Cardiac muscle cell (in vitro differentiated cells and primary cell): ENCODE measurements around the gene S100PBP. TPM values are rescaled to one million over a fixed set of nuclear protein-coding genes. Genes with fewer than 3 reads are reported as not detected.

Experiments
- DNase-seq, 2 donors: peaks; one replicate each; pipeline versions ENCODE4 v3.0.0 to v3.0.0-alpha.2; 2010 to 2017; ENCODE audit warnings: low read depth in 1 of 2, low spot score in 1 of 2
- H3K27ac ChIP-seq: fragments of 200-600 bp; sonication (generic); 2 replicates; pipeline ENCODE4 v1.5.1; 2016
- H3K27me3 ChIP-seq: fragments of 200-600 bp; sonication (generic); 2 replicates; pipeline ENCODE4 v1.6.0; 2016; ENCODE audit warnings: control low read depth
- H3K36me3 ChIP-seq: fragments of 200-600 bp; sonication (generic); 2 replicates; pipeline ENCODE4 v1.5.1; 2016; ENCODE audit warnings: control low read depth
- H3K4me1 ChIP-seq: fragments of 200-600 bp; sonication (generic); 2 replicates; pipeline ENCODE4 v1.8.1; 2017; ENCODE audit warnings: low read depth, mild to moderate bottlenecking, mixed run types
- H3K4me3 ChIP-seq: fragments of 200-600 bp; sonication (generic); 2 replicates; pipeline ENCODE4 v1.5.1; 2016; ENCODE audit warnings: mild to moderate bottlenecking
- H3K9me3 ChIP-seq: fragments of 200-600 bp; sonication (generic); 2 replicates; pipeline ENCODE4 v1.5.1; 2017; ENCODE audit warnings: low read depth, mild to moderate bottlenecking, control low read depth
- CTCF ChIP-seq: IDR thresholded peaks from 2 replicates; pipeline ENCODE4 v1.5.1; 2012; ENCODE audit warnings: low read depth, mild to moderate bottlenecking, low read length
- polyA plus RNA-seq: library from polyadenylated mRNA; unstranded; fragments of >200 nt; fragmentation: Nextera tagmentation; extraction: Ambion mirVana; gene quantifications from 2 replicates; pipeline ENCODE4 v1.2.1, GENCODE V29; 2016
- total RNA-seq: library from RNA; depleted of rRNA; stranded (reverse); fragments of >200 nt; gene quantifications from 2 replicates; pipeline ENCODE4 v1.2.3, GENCODE V29; 2016

Gene S100PBP
- total and polyA plus RNA-seq, 2 experiments from 2014 or later, result 30.5 to 40.5 TPM

- Histone ChIP-seq H3K27me3 (peaks cover 11% of the 10 kb centered on the region), H3K36me3 (peaks cover 4% of the 10 kb centered on the region), H3K4me3 (no peak overlapping the region), H3K9me3 (no peaks in the 10 kb centered on the region), H3K27ac (no peak overlapping the region), H3K4me1 (peaks cover 7% of the 10 kb centered on the region)
- no peak for DNase-seq
- no peak for TF ChIP-seq CTCF
Observed at GRCh38 chr1:32867671-32868070, 50.2 kb downstream of the S100PBP start.

GRCh38 chr1:32868085-32868484 is 50.6 kb downstream of the S100PBP start:
- Histone ChIP-seq H3K36me3 (peaks cover 1% of the 10 kb centered on the region), H3K27ac (no peak overlapping the region), H3K4me1 (peaks cover 7% of the 10 kb centered on the region), H3K27me3 (peaks cover 11% of the 10 kb centered on the region), H3K4me3 (no peak overlapping the region), H3K9me3 (no peaks in the 10 kb centered on the region)
- no peak for TF ChIP-seq CTCF
- no peak for DNase-seq

GRCh38 chr1:32868806-32869455 is 51.5 kb downstream of the S100PBP start:
- Histone ChIP-seq H3K27ac (no peak overlapping the region), H3K36me3 (no peaks in the 10 kb centered on the region), H3K4me3 (no peak overlapping the region), H3K4me1 (peaks cover 7% of the 10 kb centered on the region), H3K27me3 (peaks cover 11% of the 10 kb centered on the region), H3K9me3 (no peaks in the 10 kb centered on the region)
- no peak for DNase-seq
- no peak for TF ChIP-seq CTCF

- Histone ChIP-seq H3K4me3 (peak overlapping the region; percentile 34), H3K27ac (no peak overlapping the region), H3K27me3 (peaks cover 11% of the 10 kb centered on the region), H3K36me3 (no peaks in the 10 kb centered on the region), H3K9me3 (no peaks in the 10 kb centered on the region), H3K4me1 (peaks cover 7% of the 10 kb centered on the region)
- no peak for DNase-seq
- TF ChIP-seq CTCF, result no peak
Observed at GRCh38 chr1:32869923-32870614, 52.6 kb downstream of the S100PBP start.

- Histone ChIP-seq H3K27ac (no peak within 1 kb of the TSS), H3K4me3 (peak within 1 kb of the TSS; percentile 35), H3K36me3 (no peaks in the 10 kb centered on the region), H3K4me1 (peaks cover 7% of the 10 kb centered on the region), H3K27me3 (peaks cover 11% of the 10 kb centered on the region), H3K9me3 (no peaks in the 10 kb centered on the region)
- no peak for TF ChIP-seq CTCF
- DNase-seq, result peak; percentile 43 to 82
Observed at GRCh38 chr1:32870615-32871363, 53.3 kb downstream of the S100PBP start, which contains the start of gene FNDC5. TSS of gene FNDC5 (minus strand) at chr1:32870912.
